Mesodermal cell (in vitro differentiated cells): ENCODE data around the gene LRCOL1.
"Not testable (repeated sequence)": the region's sequence is repeated elsewhere in the genome, so short reads cannot be mapped to it uniquely, and the experiment has no call there.

ENCODE experiments used
- H3K27ac ChIP-seq: 2 replicates; pipeline ENCODE4 v1.7.0; 2013; ENCODE audit warnings: mild to moderate bottlenecking, low read depth, low read length, moderate library complexity; ENCODE audit not compliant: severe bottlenecking
- H3K36me3 ChIP-seq: 2 replicates; pipeline ENCODE4 v1.7.1; 2013; ENCODE audit warnings: mild to moderate bottlenecking, low read length, moderate library complexity; ENCODE audit not compliant: control insufficient read depth, insufficient read depth
- H3K4me1 ChIP-seq: one replicate; pipeline ENCODE4 v1.7.1; 2013; ENCODE audit warnings: mild to moderate bottlenecking, low read length; ENCODE audit not compliant: insufficient read depth, control insufficient read depth, poor library complexity, severe bottlenecking
- H3K4me3 ChIP-seq: 2 replicates; pipeline ENCODE4 v1.7.0; 2013; ENCODE audit warnings: low read length, control low read depth, mild to moderate bottlenecking; ENCODE audit not compliant: insufficient read depth, poor library complexity, severe bottlenecking; ENCODE audit errors: extremely low read depth
- H3K9me3 ChIP-seq: 2 replicates; pipeline ENCODE4 v1.7.1; 2013; ENCODE audit warnings: mild to moderate bottlenecking, low read length, moderate library complexity; ENCODE audit not compliant: control insufficient read depth
- WGBS, 2 experiments: methylation state at CpG; one replicate each; pipeline ENCODE4 v1.1.5; 2013; ENCODE audit warnings: missing lambda C conversion rate in 2 of 2; ENCODE audit not compliant: insufficient coverage in 2 of 2; 5-methylcytosine and 5-hydroxymethylcytosine counted together

Gene LRCOL1

DNA sequence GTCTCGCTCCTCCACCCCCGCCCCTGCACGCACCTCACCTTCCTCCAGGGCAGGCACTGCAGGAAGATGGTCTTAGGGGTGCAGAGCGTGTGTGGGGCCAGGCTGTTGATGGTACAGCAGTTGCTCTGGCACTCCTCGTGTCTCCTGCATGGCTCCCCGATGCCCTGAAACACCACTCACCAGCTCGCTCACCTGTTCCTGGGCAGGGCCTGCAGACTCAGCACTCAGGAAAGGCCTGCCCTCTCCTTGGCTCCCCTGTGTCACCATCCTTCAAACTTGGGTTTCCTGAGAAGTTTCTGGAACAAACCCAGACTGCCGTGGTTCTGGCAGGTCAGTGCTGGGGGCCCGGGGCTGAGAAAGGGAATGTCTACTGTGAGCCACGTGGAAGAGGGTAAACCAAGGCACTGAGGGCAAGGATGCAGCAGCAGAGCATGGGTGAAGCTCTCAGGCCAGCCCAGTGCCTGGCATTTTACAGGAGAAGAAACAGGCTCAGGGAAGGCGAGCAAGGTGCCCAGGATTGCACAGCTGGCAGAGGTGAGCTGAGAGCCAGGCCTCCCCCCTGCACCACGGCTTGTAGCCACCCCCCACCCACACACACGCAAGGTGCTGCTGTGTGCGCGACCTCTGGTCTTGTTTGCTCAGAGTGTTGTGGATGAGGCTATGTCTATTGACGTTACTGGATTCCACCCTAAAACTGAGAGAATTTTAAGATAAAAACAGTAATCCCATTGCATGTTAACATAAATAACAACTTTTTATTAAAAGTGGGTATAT is 5.5 kb downstream of the LRCOL1 start:
- Histone ChIP-seq H3K4me1 (no peaks in the 10 kb centered on the region), H3K9me3 (no peaks in the 10 kb centered on the region), H3K27ac (no peak overlapping the region), H3K36me3 (no peaks in the 10 kb centered on the region), H3K4me3 (no peak overlapping the region)
- 73 to 89% methylated on average over 6 to 7 of the region's 16 CpGs for WGBS, 2 experiments

DNA sequence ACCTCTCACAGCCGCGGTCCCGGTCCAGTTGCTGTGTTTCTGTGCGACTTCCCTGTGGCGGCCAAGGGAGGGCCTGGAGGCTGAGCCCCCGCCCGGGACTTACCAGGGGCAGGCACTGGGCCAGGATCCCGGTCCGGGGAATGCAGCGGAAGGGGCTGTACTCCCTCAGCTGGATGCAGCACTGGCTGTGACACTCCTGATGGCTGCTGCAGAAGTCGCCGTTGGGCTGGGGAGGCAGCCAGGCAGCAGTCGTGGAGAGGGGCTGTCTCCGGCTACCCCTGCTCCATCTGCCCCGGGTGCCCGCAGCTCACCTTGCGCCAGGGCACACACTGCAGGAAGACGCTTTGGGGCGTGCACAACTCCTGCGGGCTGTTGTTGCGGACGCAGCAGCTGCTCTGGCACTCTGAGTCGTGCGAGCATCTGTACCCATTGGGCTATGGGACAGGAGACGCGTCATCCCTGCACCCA is 6.2 kb downstream of the LRCOL1 start:
- WGBS, 2 experiments: 70 to 76% methylated on average over 23 to 26 of the region's 26 CpGs
- no peaks in the 10 kb centered on the region for H3K36me3 ChIP-seq
- no peaks in the 10 kb centered on the region for H3K9me3 ChIP-seq
- no peaks in the 10 kb centered on the region for H3K4me1 ChIP-seq
- H3K4me3 ChIP-seq: no peak overlapping the region
- no peak overlapping the region for H3K27ac ChIP-seq

DNA sequence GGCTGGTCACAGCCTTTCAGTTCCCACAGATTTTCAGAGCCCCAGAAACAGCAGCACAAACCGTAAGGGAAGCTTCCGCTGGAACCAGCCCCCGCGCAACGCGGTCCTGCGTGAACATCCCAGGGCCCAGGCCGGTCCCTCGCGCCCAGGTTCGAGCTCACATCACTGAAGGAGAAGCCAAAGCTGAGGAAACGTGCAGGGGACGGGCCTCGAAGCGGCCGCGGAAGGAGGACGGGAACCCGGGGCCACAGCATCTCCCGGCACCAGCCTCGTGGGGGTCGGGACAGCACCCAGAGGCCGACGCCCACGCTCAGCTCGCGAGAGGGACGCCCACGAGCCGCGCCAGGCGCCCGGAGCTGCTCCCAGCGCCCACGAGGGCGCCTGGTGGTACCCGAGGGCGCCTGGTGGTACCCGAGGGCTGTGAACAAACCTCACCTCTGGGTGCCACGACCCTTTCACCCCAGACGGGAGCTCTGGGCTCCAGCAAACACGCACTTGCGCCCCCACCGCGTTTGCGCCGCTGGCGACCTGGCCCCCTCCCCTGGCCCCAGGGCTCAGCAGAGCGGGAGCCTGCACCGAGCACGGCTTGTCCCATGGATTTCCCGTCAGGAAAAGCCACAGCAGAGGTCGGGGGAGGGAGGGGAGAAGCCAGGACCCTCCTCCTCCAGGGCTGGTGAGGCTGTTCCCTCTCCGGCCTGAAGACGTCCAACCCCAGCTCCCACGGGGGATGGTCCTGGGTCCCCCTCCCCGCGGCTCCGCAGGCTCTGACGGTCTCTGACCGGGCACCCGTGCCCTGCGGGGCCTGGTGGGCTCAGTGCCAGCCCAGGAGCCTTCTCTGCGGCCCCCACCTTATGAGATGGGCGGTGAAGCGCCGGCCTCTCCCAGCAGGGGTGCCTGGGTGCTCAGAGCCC is 6.9 kb downstream of the LRCOL1 start:
- 81 to 83% methylated on average over 63 to 65 of the region's 67 CpGs for WGBS, 2 experiments

DNA sequence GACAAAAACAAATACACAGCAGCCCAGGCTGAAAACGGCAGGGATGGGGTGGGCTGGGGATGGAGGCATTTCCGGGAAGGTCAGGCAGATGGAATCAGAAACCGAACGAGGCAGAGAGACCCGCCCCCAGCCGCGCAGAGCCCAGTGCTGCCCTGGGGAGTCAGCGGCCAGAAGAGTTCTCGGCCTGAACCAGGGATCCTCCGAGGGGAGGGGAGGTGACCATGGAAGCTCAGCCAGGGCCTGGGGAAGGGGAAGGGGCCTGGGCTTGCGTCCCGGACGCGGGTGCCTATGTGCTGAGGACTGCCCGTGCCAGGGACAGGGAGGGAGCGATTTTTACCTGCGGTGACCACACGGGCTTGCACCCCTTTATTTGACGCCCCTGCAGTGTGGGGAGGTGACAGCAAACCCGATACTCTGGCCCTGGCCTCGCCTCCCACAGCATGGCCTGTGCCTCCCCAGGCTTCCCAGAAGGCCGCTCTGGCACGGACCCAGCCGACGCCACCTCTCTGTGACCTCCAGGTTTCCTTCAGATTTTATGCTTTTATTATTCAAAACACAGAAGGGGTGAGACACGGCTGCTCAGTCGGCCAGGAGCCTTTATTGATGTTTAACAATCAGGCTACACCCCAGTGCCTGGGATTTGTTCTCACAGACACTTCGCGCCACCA is 7.7 kb downstream of the LRCOL1 start:
- no peaks in the 10 kb centered on the region for H3K36me3 ChIP-seq
- no peaks in the 10 kb centered on the region for H3K4me1 ChIP-seq
- H3K27ac ChIP-seq: no peak overlapping the region
- no peak overlapping the region for H3K4me3 ChIP-seq
- H3K9me3 ChIP-seq: no peaks in the 10 kb centered on the region
- WGBS, 2 experiments: 47 to 51% methylated on average over 25 to 29 of the region's 29 CpGs

More for the DNA sequence above, 6.9 kb downstream of the LRCOL1 start:
- H3K27ac ChIP-seq: no peak overlapping the region
- H3K36me3 ChIP-seq: no peaks in the 10 kb centered on the region
- H3K4me1 ChIP-seq: no peaks in the 10 kb centered on the region
- no peaks in the 10 kb centered on the region for H3K9me3 ChIP-seq
- no peak overlapping the region for H3K4me3 ChIP-seq

DNA sequence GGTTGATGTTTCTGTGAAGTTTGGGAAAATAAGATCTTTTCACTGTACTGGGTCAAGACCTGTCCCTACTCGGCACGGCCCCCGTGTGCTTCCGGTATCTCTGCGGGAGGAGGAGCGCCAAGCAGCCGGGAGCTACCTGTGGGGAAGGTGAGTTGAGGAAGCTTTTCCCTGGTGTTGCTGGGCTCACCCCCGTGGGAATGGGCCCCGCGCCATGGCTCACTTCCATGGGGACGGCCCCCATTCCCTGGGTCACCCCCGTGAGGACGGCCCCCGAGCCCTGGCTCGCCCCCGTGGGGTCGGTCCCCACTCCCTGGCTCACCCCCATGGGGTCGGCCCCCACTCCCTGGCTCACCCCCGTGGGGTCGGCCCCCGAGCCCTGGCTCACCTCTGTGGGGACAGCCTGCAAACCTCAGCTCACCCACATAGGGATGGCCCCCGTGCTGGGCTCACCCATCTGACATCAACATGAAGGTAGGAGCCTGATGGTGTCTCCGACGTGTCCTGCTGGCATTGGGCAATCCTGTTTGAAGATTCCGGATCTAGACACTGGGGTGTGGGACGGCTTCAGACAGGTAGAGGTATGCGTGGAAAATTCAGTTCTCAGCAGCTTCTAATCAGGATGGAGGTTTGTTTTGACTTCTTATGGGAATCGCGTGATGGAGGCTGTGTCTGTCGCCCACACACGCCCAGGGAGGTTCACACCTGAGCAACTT is 9.1 kb downstream of the LRCOL1 start:
- Histone ChIP-seq H3K4me1 (peaks cover under 1% of the 10 kb centered on the region), H3K4me3 (no peak overlapping the region), H3K9me3 (no peaks in the 10 kb centered on the region), H3K27ac (no peak overlapping the region), H3K36me3 (no peaks in the 10 kb centered on the region)
- WGBS, 2 experiments: 72 to 92% methylated on average over 19 to 21 of the region's 31 CpGs

DNA sequence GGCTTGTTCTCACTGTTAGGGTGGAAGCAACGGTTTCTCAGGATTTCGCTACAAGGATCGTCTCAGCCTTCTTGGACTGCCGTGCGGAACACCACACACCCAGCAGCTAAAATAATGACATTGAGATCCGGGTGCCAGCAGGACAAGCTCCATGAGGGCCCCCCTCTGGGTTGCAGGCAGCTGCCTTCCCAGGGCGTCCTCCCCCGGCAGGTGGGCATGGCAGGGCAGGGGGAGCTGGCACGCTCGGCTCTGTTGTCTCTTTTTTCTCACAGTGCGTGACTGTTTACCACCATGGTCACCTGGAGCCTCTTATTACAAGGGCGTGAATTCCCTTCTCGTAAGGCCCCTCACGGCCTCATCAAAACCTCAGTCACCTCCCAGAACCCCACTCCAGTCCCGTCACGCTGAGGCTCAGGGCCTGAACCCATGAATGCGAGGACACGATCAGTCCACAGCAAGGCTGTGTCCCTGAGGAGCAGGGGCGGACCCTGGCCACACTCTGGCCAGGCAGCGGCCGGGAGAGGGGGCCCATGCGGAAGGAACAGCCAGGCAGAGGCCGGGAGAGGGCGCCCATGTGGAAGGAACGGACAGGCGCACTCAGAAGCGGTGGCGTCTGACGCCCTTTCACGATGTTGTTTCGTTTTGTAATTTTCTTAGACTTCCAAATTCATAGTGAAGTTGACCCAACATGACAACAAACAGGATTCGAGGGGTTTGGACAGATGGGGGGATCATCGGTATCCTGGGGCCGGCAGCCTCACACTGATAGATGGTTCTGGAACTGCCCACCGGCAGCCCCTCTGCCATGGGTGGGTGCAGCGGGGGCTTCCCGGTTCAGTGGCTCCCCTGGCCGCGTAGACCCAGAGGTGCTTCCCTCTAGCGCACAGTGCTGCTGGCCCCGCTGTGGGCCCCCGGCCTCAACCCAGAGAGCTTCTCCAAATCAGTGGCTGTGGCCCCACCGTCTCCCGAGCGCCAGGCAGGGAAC is 10.0 kb downstream of the LRCOL1 start:
- no peak overlapping the region for H3K4me3 ChIP-seq
- no peaks in the 10 kb centered on the region for H3K9me3 ChIP-seq
- H3K36me3 ChIP-seq: no peaks in the 10 kb centered on the region
- H3K4me1 ChIP-seq: peaks cover 6% of the 10 kb centered on the region
- WGBS, 2 experiments: 42 to 44% methylated on average over 36 to 40 of the region's 45 CpGs
- H3K27ac ChIP-seq: no peak overlapping the region

DNA sequence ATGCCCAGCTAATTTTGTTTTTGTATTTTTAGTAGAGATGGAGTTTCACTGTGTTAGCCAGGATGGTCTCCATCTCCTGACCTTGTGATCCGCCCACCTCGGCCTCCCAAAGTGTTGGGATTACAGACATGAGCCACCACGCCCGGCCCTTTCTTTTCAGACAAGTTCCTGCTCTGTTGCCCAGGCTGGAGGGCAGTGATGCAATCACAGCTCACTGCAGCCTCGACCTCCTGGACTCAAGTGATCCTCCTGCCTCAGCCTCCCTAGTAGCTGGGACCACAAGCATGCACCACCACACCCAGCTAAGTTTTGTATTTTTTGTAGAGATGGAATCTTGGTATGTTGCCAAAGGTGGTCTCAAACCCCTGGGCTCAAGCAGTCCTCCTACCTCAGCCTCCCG is 10.9 kb downstream of the LRCOL1 start:
- WGBS, 2 experiments: 81 to 100% methylated on average over 2 to 4 of the region's 6 CpGs
- not testable (repeated sequence) for H3K4me1 ChIP-seq, H3K4me3 ChIP-seq, H3K9me3 ChIP-seq, H3K36me3 ChIP-seq, H3K27ac ChIP-seq

DNA sequence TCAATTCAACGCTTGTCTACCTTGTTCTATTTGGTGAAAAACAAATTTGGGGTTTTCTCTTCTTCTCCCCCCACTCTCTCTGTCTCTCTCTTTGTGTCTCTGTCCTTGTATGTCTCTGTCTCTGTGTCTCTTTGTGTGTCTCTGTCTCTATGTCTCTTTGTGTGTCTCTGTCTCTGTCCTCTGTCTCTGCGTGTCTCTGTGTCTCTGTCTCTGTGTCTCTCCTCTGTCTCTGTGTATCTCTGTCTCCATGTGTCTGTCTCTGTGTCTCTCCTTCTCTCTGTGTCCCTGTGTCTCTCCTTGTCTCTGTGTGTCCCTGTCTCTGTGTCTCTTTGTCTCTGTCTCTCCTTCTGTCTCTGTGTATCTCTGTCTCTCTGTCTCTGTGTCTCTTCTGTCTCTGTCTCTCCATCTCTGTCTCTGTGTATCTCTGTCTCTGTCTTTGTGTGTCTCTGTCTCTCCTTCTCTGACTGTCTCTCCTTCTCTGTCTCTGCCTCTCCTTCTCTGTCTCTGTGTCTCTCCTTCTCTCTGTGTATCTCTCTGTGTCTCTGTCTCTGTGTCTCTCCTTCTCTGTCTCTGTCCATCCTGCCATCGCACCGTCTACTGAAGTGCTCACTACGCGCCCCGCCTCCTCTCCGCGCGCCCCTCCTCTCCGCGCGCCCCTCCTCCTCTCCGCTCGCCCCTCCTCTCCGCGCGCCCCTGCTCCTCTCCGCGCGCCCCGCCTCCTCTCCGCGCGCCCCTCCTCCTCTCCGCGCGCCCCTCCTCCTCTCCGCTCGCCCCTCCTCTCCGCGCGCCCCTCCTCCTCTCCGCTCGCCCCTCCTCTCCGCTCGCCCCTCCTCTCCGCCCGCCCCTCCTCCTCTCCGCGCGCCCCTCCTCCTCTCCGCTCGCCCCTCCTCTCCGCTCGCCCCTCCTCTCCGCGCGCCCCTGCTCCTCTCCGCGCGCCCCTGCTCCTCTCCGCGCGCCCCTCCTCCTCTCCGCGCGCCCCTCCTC is 12.8 kb downstream of the LRCOL1 start:
- WGBS, 2 experiments: 6 to 22% methylated on average over 3 to 11 of the region's 58 CpGs
- H3K4me1 ChIP-seq: peaks cover 6% of the 10 kb centered on the region
- peak overlapping the region; percentile 41 for H3K4me3 ChIP-seq
- H3K27ac ChIP-seq: peak overlapping the region; percentile 83
- H3K9me3 ChIP-seq: no peaks in the 10 kb centered on the region
- H3K36me3 ChIP-seq: no peaks in the 10 kb centered on the region

DNA sequence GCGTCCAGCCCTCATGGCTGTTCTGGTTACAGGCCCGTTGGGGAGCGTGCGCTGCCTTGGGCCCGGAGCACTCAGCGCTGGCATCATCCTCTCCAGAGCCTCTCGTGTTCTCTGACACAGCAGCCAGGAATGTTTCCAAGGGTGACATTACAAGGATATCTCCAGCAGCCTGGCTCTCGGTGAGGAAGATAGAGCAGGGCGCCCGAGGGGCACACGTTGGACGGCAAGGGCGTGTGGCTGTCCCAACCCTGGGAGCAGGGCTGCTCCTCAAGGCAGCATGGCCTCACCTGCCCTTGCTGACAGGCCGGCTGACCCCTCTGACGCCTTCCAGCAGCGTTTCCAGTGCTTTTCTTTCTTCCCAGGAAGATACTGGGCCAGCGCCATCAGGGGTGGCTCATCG is 14.4 kb downstream of the LRCOL1 start:
- whole genome bisulfite sequencing, 2 experiments: 47 to 48% methylated on average over 16 to 18 of the region's 18 CpGs
- Histone ChIP-seq H3K36me3 (no peaks in the 10 kb centered on the region), H3K27ac (peak overlapping the region; percentile 71), H3K4me1 (peaks cover 6% of the 10 kb centered on the region), H3K4me3 (no peak overlapping the region), H3K9me3 (no peaks in the 10 kb centered on the region)
